Right lobe of liver (tissue), 4 donors: ENCODE measurements around the gene RNF13.

Source experiments
- POLR2A ChIP-seq: fragments of 450-650 bp; IDR thresholded peaks from one replicate; pipeline ENCODE4 v1.6.1; 2017; ENCODE audit warnings: antibody characterized with exemption, mild to moderate bottlenecking
- TF ChIP-seq, protein P1 (sequence below), 4 donors: fragments of 200-600 bp in 3 of 4; fragments of 450-650 bp in 1 of 4; IDR thresholded peaks; one replicate each; pipeline versions ENCODE4 v1.5.1 to v1.8.0; 2016 to 2022; ENCODE audit warnings: antibody characterized with exemption in 4 of 4, mild to moderate bottlenecking in 2 of 4
- donor health status: DM: no; HTN: no; CAD: no.
- donor health status: DM: no; HTN: no; CAD: no.
- donor health status: DM: no; HTN: yes; CAD: no.

DNA sequence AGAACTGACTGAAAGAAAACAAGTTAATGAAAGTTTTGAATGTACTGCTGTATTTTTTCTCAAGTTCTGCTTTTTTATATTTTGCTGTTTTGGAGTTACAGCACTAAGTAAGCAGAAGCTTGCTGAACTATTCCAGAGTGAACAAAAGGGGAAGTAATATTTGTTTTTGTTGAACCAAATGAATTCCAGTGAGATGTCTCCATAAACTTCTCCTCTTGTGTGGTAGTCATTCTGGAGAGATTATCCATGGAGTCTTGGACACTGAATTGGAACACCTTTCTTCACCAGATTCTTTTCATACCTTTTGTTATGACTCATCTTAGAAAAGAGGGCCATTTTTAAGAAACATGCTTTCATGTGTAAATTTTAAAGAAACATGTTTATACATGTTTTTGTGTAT is 29.4 kb upstream of the RNF13 start:
- TF ChIP-seq, protein P1, sequence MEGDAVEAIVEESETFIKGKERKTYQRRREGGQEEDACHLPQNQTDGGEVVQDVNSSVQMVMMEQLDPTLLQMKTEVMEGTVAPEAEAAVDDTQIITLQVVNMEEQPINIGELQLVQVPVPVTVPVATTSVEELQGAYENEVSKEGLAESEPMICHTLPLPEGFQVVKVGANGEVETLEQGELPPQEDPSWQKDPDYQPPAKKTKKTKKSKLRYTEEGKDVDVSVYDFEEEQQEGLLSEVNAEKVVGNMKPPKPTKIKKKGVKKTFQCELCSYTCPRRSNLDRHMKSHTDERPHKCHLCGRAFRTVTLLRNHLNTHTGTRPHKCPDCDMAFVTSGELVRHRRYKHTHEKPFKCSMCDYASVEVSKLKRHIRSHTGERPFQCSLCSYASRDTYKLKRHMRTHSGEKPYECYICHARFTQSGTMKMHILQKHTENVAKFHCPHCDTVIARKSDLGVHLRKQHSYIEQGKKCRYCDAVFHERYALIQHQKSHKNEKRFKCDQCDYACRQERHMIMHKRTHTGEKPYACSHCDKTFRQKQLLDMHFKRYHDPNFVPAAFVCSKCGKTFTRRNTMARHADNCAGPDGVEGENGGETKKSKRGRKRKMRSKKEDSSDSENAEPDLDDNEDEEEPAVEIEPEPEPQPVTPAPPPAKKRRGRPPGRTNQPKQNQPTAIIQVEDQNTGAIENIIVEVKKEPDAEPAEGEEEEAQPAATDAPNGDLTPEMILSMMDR (IDR thresholded peaks at IDR 0.05): no peak
- TF ChIP-seq POLR2A: no peak
